PC-9 (cell line): ENCODE results near the gene THPO. TPM values are rescaled to one million over a fixed set of nuclear protein-coding genes. Genes with fewer than 3 reads are reported as not detected.

Experiments
- BruUV-seq: library from RNA; stranded (reverse); fragments of 400-500 nt; replicated peaks from 2 replicates; lab custom pipeline; 2021; lab: Mats Ljungman, UMichigan
- CTCF ChIA-PET: fragments of 300-600 bp; sonication (Branson Sonifier 250); formaldehyde crosslinking; loops from one replicate; lab custom pipeline; 2022; ENCODE audit warnings: antibody characterized with exemption; lab: Charles Lee
- POLR2A ChIA-PET: fragments of 300-600 bp; sonication (Branson Sonifier 250); formaldehyde crosslinking; loops from one replicate; lab custom pipeline; 2022; ENCODE audit warnings: antibody characterized with exemption; ENCODE audit not compliant: unreplicated experiment; lab: Charles Lee
- DNase-seq, 2 experiments: peaks; one replicate each; pipeline versions ENCODE4 v3.0.0 to v3.0.0-alpha.2; 2015 to 2022; ENCODE audit warnings: mixed read lengths in 1 of 2
- H2AFZ ChIP-seq: fragments of 200-600 bp; sonication (generic); 2 replicates; pipeline ENCODE4 v1.8.1; 2017; ENCODE audit warnings: antibody characterized with exemption
- H3F3A ChIP-seq: fragments of 200-600 bp; sonication (generic); 2 replicates; pipeline ENCODE4 v1.8.1; 2017; ENCODE audit warnings: antibody characterized with exemption, mild to moderate bottlenecking, low read depth; ENCODE audit not compliant: insufficient read depth
- H3K27ac ChIP-seq: fragments of 200-600 bp; sonication (generic); 2 replicates; pipeline ENCODE4 v1.6.1; 2016; ENCODE audit warnings: mixed run types
- H3K27me3 ChIP-seq: fragments of 200-600 bp; sonication (generic); 2 replicates; pipeline ENCODE4 v1.6.1; 2016; ENCODE audit warnings: low read depth, mixed run types; ENCODE audit not compliant: insufficient read depth
- H3K36me3 ChIP-seq: fragments of 200-600 bp; sonication (generic); 2 replicates; pipeline ENCODE4 v1.6.1; 2016; ENCODE audit warnings: low read depth, mixed run types
- H3K4me1 ChIP-seq: fragments of 200-600 bp; sonication (generic); replicated peaks from 2 replicates; pipeline ENCODE4 v1.6.1; 2016; ENCODE audit warnings: mixed run types; ENCODE audit not compliant: insufficient read depth
- H3K4me2 ChIP-seq: fragments of 200-600 bp; sonication (generic); 2 replicates; pipeline ENCODE4 v1.6.1; 2017; ENCODE audit warnings: mixed run types
- H3K4me3 ChIP-seq: fragments of 200-600 bp; sonication (generic); 2 replicates; pipeline ENCODE4 v1.6.1; 2016; ENCODE audit warnings: mixed run types
- H3K79me2 ChIP-seq: fragments of 200-600 bp; sonication (generic); 2 replicates; pipeline ENCODE4 v1.6.1; 2017; ENCODE audit warnings: low read depth, mixed run types
- H3K9me2 ChIP-seq: fragments of 200-600 bp; sonication (generic); 2 replicates; pipeline ENCODE4 v1.8.1; 2017; ENCODE audit warnings: mild to moderate bottlenecking; ENCODE audit not compliant: insufficient read depth
- H3K9me3 ChIP-seq: fragments of 200-600 bp; sonication (generic); 2 replicates; pipeline ENCODE4 v1.8.1; 2016; ENCODE audit warnings: low read depth; ENCODE audit not compliant: insufficient read depth
- H4K20me1 ChIP-seq: fragments of 200-600 bp; sonication (generic); 2 replicates; pipeline ENCODE4 v1.8.1; 2017; ENCODE audit not compliant: insufficient read depth
- CTCF ChIP-seq: fragments of 200-600 bp; sonication (generic); conservative IDR thresholded peaks from 2 replicates; pipeline ENCODE4 v1.6.1; 2017; ENCODE audit warnings: mixed run types, antibody characterized with exemption, mild to moderate bottlenecking, moderate library complexity
- EZH2 ChIP-seq: fragments of 200-600 bp; sonication (generic); IDR thresholded peaks from 2 replicates; pipeline ENCODE4 v1.8.0; 2017; ENCODE audit warnings: antibody characterized with exemption, low read depth
- intact Hi-C: fragments of 100-400 bp; cut with micrococcal nuclease; formaldehyde crosslinking; loops from one replicate; pipeline ENCODE4 v1.10.0; 2022; ENCODE audit not compliant: unreplicated experiment
- total RNA-seq: library from RNA; stranded (reverse); gene quantifications from 2 replicates; pipeline ENCODE4 v1.2.3, GENCODE V29; 2021

THPO gene
- total RNA-seq, 1 experiment from 2014 or later: not detected

GRCh38 chr3:184378651-184379357 lies 797 bp upstream of the THPO start:
- Histone ChIP-seq H3K4me2 (no peak overlapping the region), H2AFZ (no peak overlapping the region), H3F3A (no peaks in the 10 kb centered on the region), H3K27me3 (peaks cover 86% of the 10 kb centered on the region), H3K4me1 (no peaks in the 10 kb centered on the region), H3K79me2 (no peaks in the 10 kb centered on the region), H3K4me3 (no peak overlapping the region), H3K36me3 (no peaks in the 10 kb centered on the region), H3K27ac (no peak overlapping the region), H3K9me2 (no peaks in the 10 kb centered on the region), H3K9me3 (no peaks in the 10 kb centered on the region), H4K20me1 (no peaks in the 10 kb centered on the region)
- intact Hi-C loops: no loop called here
- CTCF ChIA-PET: no interaction called here
- no peak for TF ChIP-seq CTCF
- TF ChIP-seq EZH2: no peak
- POLR2A ChIA-PET: interaction anchor here (0.6 kb wide), 1 partner anchor 345 kb away, joined by 7 read pairs; no protein-coding TSS in a partner anchor
- no TSS peak for BruUV-seq
- no peak for DNase-seq

- Histone ChIP-seq H3K79me2 (no peaks in the 10 kb centered on the region), H3K4me3 (no peak overlapping the region), H3K9me3 (no peaks in the 10 kb centered on the region), H3K9me2 (no peaks in the 10 kb centered on the region), H3K4me1 (no peaks in the 10 kb centered on the region), H2AFZ (no peak overlapping the region), H3F3A (no peaks in the 10 kb centered on the region), H3K27ac (no peak overlapping the region), H3K4me2 (no peak overlapping the region), H3K36me3 (no peaks in the 10 kb centered on the region), H3K27me3 (peaks cover 82% of the 10 kb centered on the region), H4K20me1 (no peaks in the 10 kb centered on the region)
- no TSS peak for BruUV-seq
- no peak for DNase-seq
- TF ChIP-seq EZH2 (no peak), CTCF (no peak)
- ChIA-PET POLR2A (no interaction called here), CTCF (interaction anchor here (0.6 kb wide), 1 partner anchor 27 kb away, joined by 6 read pairs; no protein-coding TSS in a partner anchor)
- intact Hi-C loops: no loop called here
Observed at GRCh38 chr3:184377374-184377773, 633 bp downstream of the THPO start.

DNA sequence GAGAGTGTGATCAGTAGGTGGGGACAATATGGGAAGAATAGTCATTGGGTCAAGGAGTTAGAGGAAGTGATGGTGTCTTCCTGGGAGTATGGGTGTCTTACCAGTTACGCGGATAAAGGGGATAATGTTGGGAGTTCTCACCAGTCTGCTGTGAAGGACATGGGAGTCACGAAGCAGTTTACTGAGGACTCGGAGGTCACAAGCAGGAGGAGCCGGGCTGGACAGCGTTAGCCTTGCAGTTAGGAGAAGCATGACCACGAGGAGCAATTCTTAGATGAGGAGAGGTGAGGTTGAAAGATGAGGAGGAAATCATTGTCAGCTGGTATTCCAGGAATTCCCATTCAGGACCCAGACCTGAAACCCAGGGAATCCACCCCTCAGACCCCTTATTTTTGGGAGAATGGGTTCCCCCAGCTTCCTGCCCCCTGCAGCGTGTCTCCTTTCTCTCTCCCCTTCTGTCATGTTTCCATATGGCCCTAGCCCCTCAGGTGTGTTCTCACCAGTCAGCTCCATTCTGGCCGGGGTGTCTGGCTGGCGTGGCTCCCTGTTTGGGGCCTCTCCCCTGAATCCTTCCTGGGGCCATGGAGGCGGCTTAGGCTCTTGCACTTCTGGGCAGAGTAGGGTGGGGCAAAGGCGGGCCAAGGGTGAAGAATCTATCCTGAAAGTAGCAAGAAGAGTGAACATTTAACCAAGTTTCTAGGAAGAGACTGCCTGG lies 2.1 kb downstream of the THPO start:
- H2AFZ ChIP-seq: no peak overlapping the region
- H3K79me2 ChIP-seq: no peaks in the 10 kb centered on the region
- H3K4me1 ChIP-seq: no peaks in the 10 kb centered on the region
- H3K9me3 ChIP-seq: no peaks in the 10 kb centered on the region
- H3K36me3 ChIP-seq: no peaks in the 10 kb centered on the region
- POLR2A ChIA-PET: no interaction called here
- TF ChIP-seq CTCF (no peak), EZH2 (no peak)
- H4K20me1 ChIP-seq: no peaks in the 10 kb centered on the region
- H3K4me2 ChIP-seq: no peak overlapping the region
- DNase-seq: no peak
- no TSS peak for BruUV-seq
- H3K9me2 ChIP-seq: no peaks in the 10 kb centered on the region
- H3F3A ChIP-seq: peaks cover 8% of the 10 kb centered on the region; the same call in 1 of the 2 replicates
- CTCF ChIA-PET: interaction anchor here (0.6 to 1.2 kb wide), 3 partner anchors 9 to 146 kb away, joined by 3 to 12 read pairs (median 6); no protein-coding TSS in a partner anchor
- no peak overlapping the region for H3K4me3 ChIP-seq
- peaks cover 67% of the 10 kb centered on the region for H3K27me3 ChIP-seq
- H3K27ac ChIP-seq: no peak overlapping the region
- intact Hi-C loops: no loop called here
